Measurements from ENCODE around the gene STIMATE. TPM values are rescaled to one million over a fixed set of nuclear protein-coding genes. Genes with fewer than 3 reads are reported as not detected.
A peak's percentile ranks its signal among the peaks of the same experiment; 100 is the strongest.

The STIMATE gene
- total and polyA plus RNA-seq, 4 donors = 17.7 to 38.6 (median 31.6) TPM

DNA sequence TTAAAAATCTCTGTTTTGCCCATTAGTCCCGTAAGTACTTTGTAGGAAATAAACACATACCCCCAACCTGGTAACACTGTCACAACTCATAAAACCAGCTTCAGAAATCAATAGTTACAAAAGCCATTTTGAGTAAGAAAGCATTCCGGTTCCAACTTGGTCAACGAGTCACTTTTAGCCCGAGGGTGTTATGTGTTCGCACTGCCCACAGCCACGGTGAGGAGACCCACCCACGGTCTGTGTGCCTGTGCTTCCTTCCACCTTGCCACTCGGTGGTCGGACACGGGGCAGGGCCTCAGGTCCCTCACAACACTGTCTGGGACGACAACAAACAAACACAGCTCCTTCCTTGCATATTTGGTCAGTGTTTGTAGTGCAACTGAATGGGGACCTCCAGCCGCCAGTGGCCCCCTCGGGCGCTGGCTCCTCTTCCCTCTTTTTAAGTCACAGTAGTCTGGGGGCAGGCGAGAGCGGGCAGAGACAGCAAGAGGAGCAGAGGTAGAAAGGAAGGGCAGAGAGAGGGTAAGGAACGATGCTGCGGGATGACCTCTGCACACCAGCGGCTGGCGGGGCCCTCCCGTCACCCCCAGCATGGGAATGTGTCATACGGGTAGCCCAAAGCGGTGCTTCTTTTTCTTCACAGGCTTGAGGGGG, 57.3 kb downstream of the STIMATE start:
- 88 to 89% methylated on average over 23 of the region's 23 CpGs for WGBS, 2 donors
- DNase-seq (peak in 1 of 2 donors; percentile 60), ATAC-seq (ENCODE audit: low FRiP score) (no peak)
- no peaks in the 10 kb centered on the region for H3K9me3 ChIP-seq (ENCODE audit: control insufficient read depth, low read length)
- peaks cover 0 to 3% of the 10 kb centered on the region in 2 donors for H3K36me3 ChIP-seq (ENCODE audit: control insufficient read depth in 1 of 2, insufficient read depth in 2 of 2, low read length in 1 of 2)
- H3K4me1 ChIP-seq (ENCODE audit: control insufficient read depth in 1 of 2, insufficient read depth in 2 of 2, low read length in 2 of 2) = peaks cover 2 to 6% of the 10 kb centered on the region in 2 donors
- no peak overlapping the region for H3K27ac ChIP-seq (ENCODE audit: low read depth in 1 of 2, low read length in 2 of 2)
- H3K4me3 ChIP-seq (ENCODE audit: low read length in 2 of 2) = no peak overlapping the region
- intact Hi-C loops (cut with DNase I) = no loop called here
- no peaks in the 10 kb centered on the region for H3K27me3 ChIP-seq (ENCODE audit: control insufficient read depth in 1 of 2, insufficient read depth in 2 of 2, low read length in 1 of 2)

DNA sequence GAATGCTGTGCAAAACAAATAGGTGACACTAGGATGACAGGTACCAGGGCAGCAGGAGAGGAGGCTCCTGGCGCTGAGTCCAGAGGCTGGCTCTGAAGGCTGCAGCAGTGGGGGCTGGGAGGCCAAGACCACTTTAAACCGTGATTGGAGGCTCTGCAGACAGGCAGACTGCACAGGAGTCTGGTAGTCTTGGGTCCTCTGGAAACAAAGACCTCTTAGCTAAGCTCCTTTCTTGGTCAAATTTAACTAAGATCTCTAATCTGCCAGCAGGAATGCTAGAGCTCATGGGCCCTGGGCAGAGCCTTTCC, 58.1 kb downstream of the STIMATE start:
- Histone ChIP-seq H3K36me3 (ENCODE audit: control insufficient read depth in 1 of 2, insufficient read depth in 2 of 2, low read length in 1 of 2) (peaks cover 0 to 3% of the 10 kb centered on the region in 2 donors), H3K9me3 (ENCODE audit: control insufficient read depth, low read length) (no peaks in the 10 kb centered on the region), H3K27ac (ENCODE audit: low read depth in 1 of 2, low read length in 2 of 2) (no peak overlapping the region), H3K4me3 (ENCODE audit: low read length in 2 of 2) (no peak overlapping the region), H3K27me3 (ENCODE audit: control insufficient read depth in 1 of 2, insufficient read depth in 2 of 2, low read length in 1 of 2) (no peaks in the 10 kb centered on the region), H3K4me1 (ENCODE audit: control insufficient read depth in 1 of 2, insufficient read depth in 2 of 2, low read length in 2 of 2) (peaks cover 2 to 6% of the 10 kb centered on the region in 2 donors)
- WGBS, 2 donors = 63 to 77% methylated on average over 2 of the region's 2 CpGs
- ATAC-seq (ENCODE audit: low FRiP score) (no peak), DNase-seq (no peak)
- intact Hi-C loops (cut with DNase I) = no loop called here

DNA sequence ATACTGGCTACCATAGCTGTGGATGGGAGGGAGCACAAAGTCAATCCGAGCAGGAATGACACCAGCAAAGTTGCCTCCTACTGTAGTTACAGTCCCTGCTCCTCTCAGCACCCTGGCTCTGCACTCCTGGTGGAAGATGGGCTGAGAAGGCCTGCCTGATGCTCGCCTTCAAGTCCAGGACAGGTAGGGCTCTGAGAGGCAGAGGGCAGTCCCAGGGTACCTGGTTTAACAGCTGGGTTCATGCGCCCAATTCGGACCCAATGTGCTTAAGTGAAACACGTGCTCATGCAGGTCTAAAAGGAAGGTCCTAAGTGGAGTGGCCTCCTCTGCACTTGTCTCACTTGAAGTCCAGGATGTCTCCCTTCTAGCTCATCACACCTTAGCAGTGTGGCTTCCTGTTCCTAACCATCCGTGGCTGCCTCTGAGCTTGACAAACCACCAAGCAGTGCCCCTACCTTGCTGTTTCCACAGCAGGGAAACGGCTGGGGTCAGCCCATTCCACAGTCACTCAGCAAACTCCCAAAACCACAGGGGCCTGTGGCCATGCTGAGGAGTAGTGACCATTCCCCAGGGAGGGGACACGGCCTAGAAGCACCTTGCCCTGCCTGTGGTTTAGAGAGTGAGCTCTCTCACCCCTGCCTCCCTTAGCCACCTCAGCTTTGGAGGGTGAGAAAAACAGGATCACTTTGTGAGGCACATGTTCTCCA, 58.6 kb downstream of the STIMATE start:
- 85 to 91% methylated on average over 8 of the region's 8 CpGs for WGBS, 2 donors
- Histone ChIP-seq H3K36me3 (ENCODE audit: control insufficient read depth in 1 of 2, insufficient read depth in 2 of 2, low read length in 1 of 2) (peaks cover 0 to 3% of the 10 kb centered on the region in 2 donors), H3K4me1 (ENCODE audit: control insufficient read depth in 1 of 2, insufficient read depth in 2 of 2, low read length in 2 of 2) (peaks cover under 1 to 2% of the 10 kb centered on the region in 2 donors), H3K27ac (ENCODE audit: low read depth in 1 of 2, low read length in 2 of 2) (no peak overlapping the region), H3K27me3 (ENCODE audit: control insufficient read depth in 1 of 2, insufficient read depth in 2 of 2, low read length in 1 of 2) (no peaks in the 10 kb centered on the region), H3K9me3 (ENCODE audit: control insufficient read depth, low read length) (no peaks in the 10 kb centered on the region), H3K4me3 (ENCODE audit: low read length in 2 of 2) (no peak overlapping the region)
- ATAC-seq (ENCODE audit: low FRiP score) (no peak), DNase-seq (peak in 1 of 2 donors; percentile 32)
- intact Hi-C loops (cut with DNase I) = no loop called here

DNA sequence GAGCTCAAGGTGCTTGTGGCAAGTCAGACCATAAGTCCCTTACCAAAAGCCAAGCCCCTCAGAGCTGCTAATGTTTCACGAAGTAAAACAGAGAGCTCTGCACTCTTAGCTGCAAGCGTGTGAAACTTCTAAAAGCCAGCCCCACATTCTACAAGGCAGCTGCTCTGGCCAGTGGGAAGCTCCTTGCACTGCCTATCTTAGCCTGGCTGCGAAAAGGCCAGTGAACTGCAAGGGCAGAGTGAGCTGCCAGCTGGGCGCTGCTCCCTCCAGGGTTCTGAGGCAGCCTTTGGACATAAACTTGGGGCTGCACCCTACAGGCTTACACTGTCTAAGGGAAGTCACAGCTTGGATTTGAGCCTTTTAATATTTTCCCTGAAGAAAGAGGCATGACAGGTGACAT, 60.4 kb downstream of the STIMATE start:
- Histone ChIP-seq H3K36me3 (ENCODE audit: control insufficient read depth in 1 of 2, insufficient read depth in 2 of 2, low read length in 1 of 2) (peaks cover 0 to 1% of the 10 kb centered on the region in 2 donors), H3K9me3 (ENCODE audit: control insufficient read depth, low read length) (no peaks in the 10 kb centered on the region), H3K4me3 (ENCODE audit: low read length in 2 of 2) (no peak overlapping the region), H3K27me3 (ENCODE audit: control insufficient read depth in 1 of 2, insufficient read depth in 2 of 2, low read length in 1 of 2) (no peaks in the 10 kb centered on the region), H3K4me1 (ENCODE audit: control insufficient read depth in 1 of 2, insufficient read depth in 2 of 2, low read length in 2 of 2) (peaks cover 0 to 2% of the 10 kb centered on the region in 2 donors), H3K27ac (ENCODE audit: low read depth in 1 of 2, low read length in 2 of 2) (no peak overlapping the region)
- DNase-seq = peak in 1 of 2 donors; percentile 47
- ATAC-seq (ENCODE audit: low FRiP score) = no peak
- intact Hi-C loops (cut with DNase I) = no loop called here
- WGBS, 2 donors = 23 to 30% methylated on average over 4 of the region's 4 CpGs

DNA sequence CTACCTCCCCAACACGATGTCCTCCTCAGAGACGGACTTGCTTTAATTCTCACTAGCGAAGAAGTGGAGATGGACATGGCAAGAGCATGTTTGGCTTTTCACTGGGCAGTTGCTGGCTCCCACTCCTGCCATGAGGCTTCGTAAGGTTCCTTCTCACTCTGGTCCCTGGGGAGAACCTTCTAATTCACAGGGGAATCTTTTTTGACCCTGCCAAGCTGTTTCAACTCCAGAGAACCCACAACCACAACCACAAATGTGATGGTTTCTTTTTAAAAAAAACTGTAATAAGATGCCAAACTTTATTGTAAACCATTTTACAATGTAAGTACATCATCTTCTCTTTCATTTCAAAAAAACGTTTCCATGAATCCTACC, 60.9 kb downstream of the STIMATE start:
- H3K4me3 ChIP-seq (ENCODE audit: low read length in 2 of 2) = no peak overlapping the region
- peaks cover 0 to 2% of the 10 kb centered on the region in 2 donors for H3K4me1 ChIP-seq (ENCODE audit: control insufficient read depth in 1 of 2, insufficient read depth in 2 of 2, low read length in 2 of 2)
- H3K27ac ChIP-seq (ENCODE audit: low read depth in 1 of 2, low read length in 2 of 2) = no peak overlapping the region
- no peak for ATAC-seq (ENCODE audit: low FRiP score)
- H3K27me3 ChIP-seq (ENCODE audit: control insufficient read depth in 1 of 2, insufficient read depth in 2 of 2, low read length in 1 of 2) = no peaks in the 10 kb centered on the region
- H3K36me3 ChIP-seq (ENCODE audit: control insufficient read depth in 1 of 2, insufficient read depth in 2 of 2, low read length in 1 of 2) = peaks cover 0 to 1% of the 10 kb centered on the region in 2 donors
- no peak for DNase-seq
- intact Hi-C loops (cut with DNase I) = no loop called here
- no peaks in the 10 kb centered on the region for H3K9me3 ChIP-seq (ENCODE audit: control insufficient read depth, low read length)
- WGBS, 2 donors = 41 to 50% methylated on average over 5 of the region's 5 CpGs

DNA sequence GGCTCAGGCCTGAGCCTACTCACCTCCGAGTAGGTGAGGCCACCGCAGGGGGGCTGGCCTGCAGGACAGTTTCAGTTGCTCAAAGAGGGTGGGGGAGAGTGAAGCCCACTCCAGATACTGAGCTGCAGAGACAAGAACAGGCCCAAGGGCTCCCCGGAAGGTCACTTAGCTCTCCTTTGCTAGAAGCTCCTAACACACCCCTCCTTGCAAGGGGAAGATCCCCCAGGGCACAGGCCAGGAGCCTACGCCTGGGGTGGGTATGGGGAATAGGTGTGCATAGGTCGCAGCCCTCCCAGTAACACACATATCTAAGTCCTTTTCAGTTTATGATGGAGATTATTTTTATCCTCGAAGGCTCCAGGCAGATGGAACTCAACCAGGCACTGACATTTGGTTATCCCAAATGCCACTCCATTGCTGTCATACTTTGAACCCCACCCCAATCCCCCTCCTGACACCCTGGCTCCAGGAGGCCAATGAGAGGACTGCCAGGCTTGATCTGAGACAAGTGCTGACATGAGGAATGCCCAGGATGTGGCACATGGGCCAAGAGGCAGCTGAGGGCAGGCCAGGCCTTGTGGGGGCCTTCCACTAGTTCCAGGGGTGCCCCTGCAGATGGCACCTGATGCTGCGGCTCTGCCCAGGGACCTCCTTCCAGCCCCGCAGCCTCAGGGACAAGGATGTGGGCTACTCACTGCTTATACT, 61.4 kb downstream of the STIMATE start:
- Histone ChIP-seq H3K27ac (ENCODE audit: low read depth in 1 of 2, low read length in 2 of 2) (peak overlapping the region in 1 of 2 donors; percentile 25), H3K27me3 (ENCODE audit: control insufficient read depth in 1 of 2, insufficient read depth in 2 of 2, low read length in 1 of 2) (no peaks in the 10 kb centered on the region), H3K4me3 (ENCODE audit: low read length in 2 of 2) (no peak overlapping the region), H3K9me3 (ENCODE audit: control insufficient read depth, low read length) (no peaks in the 10 kb centered on the region), H3K36me3 (ENCODE audit: control insufficient read depth in 1 of 2, insufficient read depth in 2 of 2, low read length in 1 of 2) (peaks cover 0 to 1% of the 10 kb centered on the region in 2 donors), H3K4me1 (ENCODE audit: control insufficient read depth in 1 of 2, insufficient read depth in 2 of 2, low read length in 2 of 2) (peaks cover 2 to 3% of the 10 kb centered on the region in 2 donors)
- no peak for ATAC-seq (ENCODE audit: low FRiP score)
- DNase-seq = peak in 1 of 2 donors; percentile 44
- 78 to 79% methylated on average over 8 of the region's 8 CpGs for WGBS, 2 donors
- intact Hi-C loops (cut with DNase I) = no loop called here

DNA sequence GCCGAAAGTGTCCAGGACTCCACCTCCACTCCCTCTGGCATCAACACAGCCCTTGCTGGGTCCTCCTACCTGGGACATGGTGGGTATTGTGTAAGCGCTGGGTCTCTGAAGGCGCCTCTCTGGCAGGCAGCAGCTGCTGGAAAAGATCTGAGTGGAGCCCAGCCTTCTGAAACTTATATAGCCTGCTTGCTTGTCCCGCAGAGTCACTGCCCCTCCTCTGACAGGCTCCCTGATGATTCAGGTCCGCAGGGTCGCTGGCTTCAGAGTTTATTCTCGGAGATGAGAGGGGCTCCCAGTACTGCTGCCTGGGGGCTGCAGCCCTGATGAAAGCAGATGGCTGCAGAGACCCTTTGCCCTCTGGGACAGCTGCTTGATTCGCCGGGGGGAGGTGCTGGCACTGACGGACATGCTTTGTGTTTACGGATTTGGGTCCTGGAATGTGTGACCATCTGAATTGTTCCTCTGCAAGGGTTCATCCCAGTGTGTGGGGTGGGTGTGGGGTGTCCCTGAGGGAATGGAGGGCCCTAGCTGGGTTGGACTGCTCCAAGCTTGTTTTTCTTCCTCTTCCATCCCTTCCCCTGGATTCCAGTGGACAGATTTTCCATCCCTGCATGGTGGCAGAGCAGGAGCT, 62.4 kb downstream of the STIMATE start, which contains the start of gene MUSTN1:
MUSTN1 (minus strand) TSS at position 149 of the 631 bp plus-strand sequence; CDS start at position 78, 71 bp downstream.
- ATAC-seq (ENCODE audit: low FRiP score) = peak; percentile 60
- WGBS, 2 donors = 3 to 20% methylated on average over 11 of the region's 11 CpGs
- no peaks in the 10 kb centered on the region for H3K27me3 ChIP-seq (ENCODE audit: control insufficient read depth in 1 of 2, insufficient read depth in 2 of 2, low read length in 1 of 2)
- intact Hi-C loops (cut with DNase I) = loop anchor here (5.0 kb wide), 2 partner anchors 57 to 68 kb away; no protein-coding TSS in a partner anchor
- H3K4me3 ChIP-seq (ENCODE audit: low read length in 2 of 2) = no peak within 1 kb of the TSS
- peak; percentile 65 to 84 for DNase-seq
- H3K36me3 ChIP-seq (ENCODE audit: control insufficient read depth in 1 of 2, insufficient read depth in 2 of 2, low read length in 1 of 2) = peaks cover 0 to 1% of the 10 kb centered on the region in 2 donors
- H3K27ac ChIP-seq (ENCODE audit: low read depth in 1 of 2, low read length in 2 of 2) = peak within 1 kb of the TSS; percentile 25 to 29
- peaks cover 4 to 6% of the 10 kb centered on the region in 2 donors for H3K4me1 ChIP-seq (ENCODE audit: control insufficient read depth in 1 of 2, insufficient read depth in 2 of 2, low read length in 2 of 2)
- H3K9me3 ChIP-seq (ENCODE audit: control insufficient read depth, low read length) = no peaks in the 10 kb centered on the region

DNA sequence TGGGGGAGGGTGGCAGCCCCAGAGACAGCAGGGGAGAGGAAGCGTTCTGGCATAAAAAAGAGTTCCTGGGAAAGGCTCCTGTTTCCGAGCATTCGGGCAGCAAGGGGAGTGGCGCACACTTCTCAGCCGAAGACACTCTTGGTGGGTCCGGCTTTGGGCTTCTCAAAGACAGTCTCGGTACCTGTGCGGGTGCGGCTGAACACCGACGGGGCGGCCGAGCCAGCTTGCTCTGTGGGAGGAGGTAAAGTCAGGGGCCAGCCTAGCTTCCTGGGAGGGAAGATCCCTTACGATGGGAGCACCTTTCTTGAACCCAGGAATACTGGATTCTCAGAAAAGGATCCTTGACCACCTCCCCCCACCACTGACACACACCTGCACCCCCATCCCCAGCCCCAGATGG, 64.1 kb downstream of the STIMATE start:
- H3K9me3 ChIP-seq (ENCODE audit: control insufficient read depth, low read length) = no peaks in the 10 kb centered on the region
- WGBS, 2 donors = 94% methylated on average over 14 of the region's 14 CpGs
- no peaks in the 10 kb centered on the region for H3K36me3 ChIP-seq (ENCODE audit: control insufficient read depth in 1 of 2, insufficient read depth in 2 of 2, low read length in 1 of 2)

More for the DNA sequence above, 64.1 kb downstream of the STIMATE start:
- Histone ChIP-seq H3K4me1 (ENCODE audit: control insufficient read depth in 1 of 2, insufficient read depth in 2 of 2, low read length in 2 of 2) (peaks cover 4 to 6% of the 10 kb centered on the region in 2 donors), H3K27ac (ENCODE audit: low read depth in 1 of 2, low read length in 2 of 2) (no peak overlapping the region), H3K27me3 (ENCODE audit: control insufficient read depth in 1 of 2, insufficient read depth in 2 of 2, low read length in 1 of 2) (no peaks in the 10 kb centered on the region), H3K4me3 (ENCODE audit: low read length in 2 of 2) (no peak overlapping the region)
- ATAC-seq (ENCODE audit: low FRiP score) = no peak
- no peak for DNase-seq
- intact Hi-C loops (cut with DNase I) = loop anchor here (5.0 kb wide), 2 partner anchors 59 to 66 kb away; no protein-coding TSS in a partner anchor

Data from aorta (tissue), 5 donors.